ENCODE measurements around the gene HAAO.
"Not testable (repeated sequence)": the region's sequence is repeated elsewhere in the genome, so short reads cannot be mapped to it uniquely, and the experiment has no call there.

HAAO gene

DNA sequence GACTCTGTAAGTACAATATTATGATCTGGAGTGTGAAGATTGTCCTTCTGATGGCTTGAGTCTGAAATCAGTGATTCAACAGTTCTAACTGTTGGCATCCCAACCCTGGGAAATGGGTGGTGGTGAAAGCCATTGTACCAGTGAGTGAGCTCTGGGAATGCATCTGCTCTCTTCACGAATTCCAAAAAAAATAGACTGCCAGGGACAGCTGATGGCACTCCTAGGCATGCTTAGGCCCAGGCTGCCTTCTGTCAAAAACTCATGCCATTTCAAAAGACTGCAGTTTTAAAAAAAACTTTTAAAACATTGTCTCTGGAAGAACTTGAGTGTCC, 48.8 kb downstream of the HAAO start:
- DNase-seq, result no peak

DNA sequence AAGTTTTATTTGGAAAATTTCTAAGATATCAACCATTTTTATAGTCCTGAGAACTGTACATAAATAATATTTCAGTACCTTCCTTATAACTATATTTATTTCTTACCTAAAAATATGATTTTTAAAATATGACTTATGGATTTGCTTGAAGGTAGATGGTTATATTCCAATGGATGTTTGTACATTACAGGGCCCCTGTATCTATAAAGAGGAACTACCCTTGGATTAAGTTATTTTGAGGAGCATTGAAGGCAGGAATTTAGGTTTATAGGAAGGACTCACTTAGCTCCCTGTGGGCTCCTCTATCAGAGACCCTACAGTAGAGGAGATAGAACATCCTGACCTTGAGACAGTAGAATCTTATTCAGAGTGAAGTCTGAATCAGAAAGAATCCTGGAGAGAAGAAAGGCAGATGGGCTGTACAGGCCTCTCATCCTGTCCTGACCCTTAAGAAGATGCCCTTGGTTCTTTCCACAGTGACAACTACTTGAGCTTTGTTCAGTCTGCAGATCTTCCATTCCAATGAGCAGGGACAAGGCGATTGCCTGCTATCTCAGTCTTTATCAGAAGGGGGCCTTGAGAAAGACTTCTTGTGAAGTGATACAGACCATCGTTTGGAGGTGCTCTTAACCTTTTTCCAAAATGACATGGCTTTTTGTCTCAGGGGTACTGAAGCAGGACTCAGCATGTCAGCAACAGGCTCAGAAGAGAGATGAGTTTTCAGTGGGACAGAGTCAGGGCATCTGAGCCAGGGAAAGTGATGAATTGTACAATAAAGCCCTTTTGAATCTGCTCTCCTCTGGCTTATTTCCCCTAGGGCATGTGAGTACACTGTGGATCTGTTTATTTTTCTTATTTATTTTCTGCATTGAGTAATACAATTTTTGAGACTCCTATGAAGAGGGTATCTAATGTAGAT, 49.4 kb downstream of the HAAO start:
- peak; percentile 20 for DNase-seq

- no peak for DNase-seq
These were observed 51.2 kb downstream of the HAAO start for GRCh38 chr2:42741140-42741539.

GRCh38 chr2:42736598-42737322, 55.6 kb downstream of the HAAO start:
- no peak for DNase-seq

GRCh38 chr2:42733852-42734251, 58.5 kb downstream of the HAAO start:
- DNase-seq, result no peak

- DNase-seq, result not testable (repeated sequence)
These were observed 61.1 kb downstream of the HAAO start for GRCh38 chr2:42731316-42731715.

DNA sequence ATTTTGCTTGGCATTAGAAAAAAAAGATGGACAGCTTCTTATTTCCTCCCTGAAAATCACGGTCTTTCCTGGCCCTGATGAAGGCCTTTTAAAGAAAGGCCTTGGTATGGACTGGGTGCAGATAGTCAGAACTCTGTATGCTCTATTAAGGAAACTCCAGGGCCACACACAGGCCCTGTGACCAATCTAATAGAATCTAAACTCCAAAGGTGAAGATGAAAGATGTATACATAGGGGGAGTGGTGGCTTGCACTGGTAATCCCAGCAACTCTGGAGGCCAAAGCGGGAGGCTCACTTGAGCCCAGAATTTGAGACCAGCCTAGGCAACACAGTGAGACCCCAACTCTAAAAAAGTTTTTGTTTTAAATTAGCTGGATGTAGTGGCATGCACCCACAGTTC, 65.7 kb downstream of the HAAO start:
- no peak for DNase-seq

GRCh38 chr2:42725657-42726056, 66.7 kb downstream of the HAAO start:
- no peak for DNase-seq

DNA sequence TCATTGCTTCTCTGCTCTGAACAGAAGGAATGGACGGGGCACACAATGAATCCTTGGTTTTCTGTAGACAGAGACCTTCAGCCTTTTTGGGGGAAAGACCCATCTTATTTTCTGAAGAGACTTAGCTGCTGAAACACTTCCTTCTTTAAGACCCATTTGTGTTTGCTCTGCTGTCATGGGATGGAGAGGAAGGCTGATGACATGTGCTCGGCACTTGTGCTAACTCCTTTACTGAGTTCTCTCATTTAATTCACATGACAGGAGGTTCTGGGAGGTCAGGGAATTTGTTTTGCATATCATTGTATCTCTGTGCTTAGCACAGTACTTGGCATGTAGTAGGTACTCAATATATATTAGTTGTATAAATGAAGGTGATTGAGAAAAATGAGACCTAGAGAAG, 67.5 kb downstream of the HAAO start:
- DNase-seq, result no peak

DNA sequence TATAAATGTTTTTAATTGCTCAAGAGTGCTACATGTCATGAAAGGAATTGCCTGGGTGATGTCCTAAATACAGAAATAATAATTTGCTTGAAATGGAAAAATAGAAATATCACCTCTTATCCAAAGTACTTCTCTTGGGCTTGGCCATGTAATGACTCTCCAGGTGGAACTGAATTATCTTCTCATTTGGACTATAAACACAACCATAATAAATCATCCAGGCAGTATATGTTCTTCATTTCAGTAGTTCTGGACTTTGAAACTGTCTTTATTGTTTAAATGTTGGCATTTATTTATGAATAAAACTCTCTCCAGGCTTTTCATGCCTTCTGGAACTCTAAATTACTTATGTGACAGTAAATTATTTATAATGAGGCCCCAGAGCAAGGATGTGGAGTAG, 68.9 kb downstream of the HAAO start:
- DNase-seq, result no peak

DNA sequence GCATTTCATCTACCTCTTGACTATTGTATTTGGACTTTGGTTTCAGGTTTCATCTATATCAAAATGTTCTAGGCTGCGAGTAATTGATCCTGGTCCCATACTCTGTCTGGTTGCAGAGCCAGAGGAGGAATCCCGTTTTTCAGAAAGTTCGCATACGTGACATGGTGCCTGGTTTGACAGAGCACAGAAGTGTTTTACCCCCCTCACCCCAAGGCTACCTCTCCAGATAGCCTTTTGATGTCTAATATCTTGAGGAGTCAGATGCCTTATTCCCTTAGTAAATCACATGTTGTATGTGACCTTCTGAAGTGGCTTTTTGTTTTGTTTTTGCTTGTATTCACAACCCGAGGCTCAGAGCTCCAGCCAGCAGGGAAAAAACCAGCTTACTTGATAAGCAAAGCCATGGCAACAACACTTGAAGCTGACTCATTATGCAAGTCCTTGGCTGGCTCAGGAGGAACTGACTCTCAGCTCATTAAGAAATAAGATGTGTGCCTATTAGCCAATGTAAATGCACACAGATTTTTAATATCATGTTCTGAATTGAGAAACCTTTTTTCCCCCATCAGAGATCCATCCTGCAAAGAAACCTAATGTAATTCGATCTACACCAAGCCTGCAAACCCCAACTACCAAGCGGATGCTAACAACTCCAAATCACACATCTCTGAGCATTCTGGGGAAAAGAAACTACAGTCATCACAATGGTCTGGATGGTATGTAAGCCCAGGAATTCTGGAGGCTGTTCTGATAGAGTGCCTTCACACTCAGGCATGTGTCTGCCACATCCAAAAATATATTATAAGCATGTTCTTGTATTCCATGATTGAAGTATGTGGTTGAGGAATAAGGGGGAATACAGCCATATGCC, 69.8 kb downstream of the HAAO start:
- DNase-seq, result no peak

DNA sequence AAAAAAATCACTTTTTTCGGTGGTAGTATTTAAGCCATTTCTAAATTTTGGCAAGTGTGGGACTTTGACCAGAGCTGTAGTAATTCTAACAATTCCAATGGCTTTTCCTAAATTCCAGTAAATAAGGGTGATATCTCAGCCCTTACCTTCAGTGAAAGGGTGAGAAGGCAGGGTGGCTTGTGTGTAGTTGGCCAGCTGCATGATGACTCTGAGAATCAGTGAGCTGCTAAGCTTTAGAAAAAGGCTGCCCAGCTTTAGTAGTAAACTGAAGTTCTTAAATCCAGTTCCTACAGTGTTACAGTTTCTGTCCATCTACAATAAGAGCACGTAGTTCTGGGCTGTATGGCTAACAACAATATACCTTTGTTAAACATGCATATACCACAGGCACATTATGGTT, 70.5 kb downstream of the HAAO start:
- DNase-seq, result no peak

Data from eye (tissue), 1 donor.